ENCODE measurements around the gene DEXI. TPM values are rescaled to one million over a fixed set of nuclear protein-coding genes. Genes with fewer than 3 reads are reported as not detected.
A peak's percentile ranks its signal among the peaks of the same experiment; 100 is the strongest.

Gene DEXI
- total and polyA plus RNA-seq, 2 of the 13 experiments (the other 11 are each of a cell fraction or from before 2014, with no cell fraction given): 51.5 to 70.4 TPM

DNA sequence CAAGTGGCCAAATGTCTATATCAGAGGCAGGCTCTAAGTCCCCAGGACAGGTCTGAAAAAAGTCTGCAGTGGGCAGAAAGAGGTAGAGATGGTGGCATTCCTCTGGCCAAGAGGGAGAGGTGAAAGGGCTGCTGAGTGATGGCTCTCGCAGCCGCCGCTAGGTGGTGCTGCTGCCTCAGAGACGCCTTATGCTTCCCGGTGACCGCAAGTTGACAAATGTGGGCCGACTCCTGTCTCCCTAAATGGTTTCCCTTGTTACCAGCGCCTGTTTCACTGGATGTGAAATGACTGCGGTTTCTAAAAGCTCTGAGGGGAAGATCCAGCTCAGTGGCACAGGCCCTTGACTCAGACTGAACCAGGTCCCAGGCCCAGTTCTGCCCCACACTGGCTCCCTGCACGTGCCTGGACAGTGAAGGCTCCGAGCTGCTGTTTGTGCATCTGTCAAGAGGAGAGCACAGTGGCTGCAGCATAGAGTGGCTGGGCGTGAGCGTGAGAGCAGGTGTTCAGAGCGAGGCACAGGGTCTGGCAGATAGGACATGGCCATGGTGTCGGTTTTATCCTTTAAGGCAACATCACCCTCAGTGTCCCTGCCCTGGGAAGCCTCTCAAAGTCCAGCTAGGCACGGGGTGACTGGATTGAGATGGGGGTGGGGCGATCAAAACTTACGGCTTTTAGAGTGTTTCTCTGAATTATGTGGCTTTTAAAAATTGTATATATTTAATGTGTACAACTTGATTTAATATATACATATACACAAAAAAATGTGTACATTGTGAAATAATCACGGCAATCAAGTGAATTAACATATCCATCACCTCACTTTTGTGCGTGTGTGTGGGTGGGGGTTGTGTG is 22.0 kb upstream of the DEXI start (continued):
- TF ChIP-seq PRPF4 (IDR thresholded peaks at IDR 0.05; ENCODE audit: low read depth, low read length, poor library complexity, severe bottlenecking): no peak
- peak; percentile 36; the same call in 1 of the 2 replicates for TF ChIP-seq GATAD2A (CRISPR knock-in tag; IDR thresholded peaks at IDR 0.05)
- 0 out of 2 replicates have a peak, but pooled peaks have one; percentile 35 for TF ChIP-seq CEBPB (IDR thresholded peaks at IDR 0.05; ENCODE audit: borderline replicate concordance, low read depth, low read length)
- TF ChIP-seq, protein P1, sequence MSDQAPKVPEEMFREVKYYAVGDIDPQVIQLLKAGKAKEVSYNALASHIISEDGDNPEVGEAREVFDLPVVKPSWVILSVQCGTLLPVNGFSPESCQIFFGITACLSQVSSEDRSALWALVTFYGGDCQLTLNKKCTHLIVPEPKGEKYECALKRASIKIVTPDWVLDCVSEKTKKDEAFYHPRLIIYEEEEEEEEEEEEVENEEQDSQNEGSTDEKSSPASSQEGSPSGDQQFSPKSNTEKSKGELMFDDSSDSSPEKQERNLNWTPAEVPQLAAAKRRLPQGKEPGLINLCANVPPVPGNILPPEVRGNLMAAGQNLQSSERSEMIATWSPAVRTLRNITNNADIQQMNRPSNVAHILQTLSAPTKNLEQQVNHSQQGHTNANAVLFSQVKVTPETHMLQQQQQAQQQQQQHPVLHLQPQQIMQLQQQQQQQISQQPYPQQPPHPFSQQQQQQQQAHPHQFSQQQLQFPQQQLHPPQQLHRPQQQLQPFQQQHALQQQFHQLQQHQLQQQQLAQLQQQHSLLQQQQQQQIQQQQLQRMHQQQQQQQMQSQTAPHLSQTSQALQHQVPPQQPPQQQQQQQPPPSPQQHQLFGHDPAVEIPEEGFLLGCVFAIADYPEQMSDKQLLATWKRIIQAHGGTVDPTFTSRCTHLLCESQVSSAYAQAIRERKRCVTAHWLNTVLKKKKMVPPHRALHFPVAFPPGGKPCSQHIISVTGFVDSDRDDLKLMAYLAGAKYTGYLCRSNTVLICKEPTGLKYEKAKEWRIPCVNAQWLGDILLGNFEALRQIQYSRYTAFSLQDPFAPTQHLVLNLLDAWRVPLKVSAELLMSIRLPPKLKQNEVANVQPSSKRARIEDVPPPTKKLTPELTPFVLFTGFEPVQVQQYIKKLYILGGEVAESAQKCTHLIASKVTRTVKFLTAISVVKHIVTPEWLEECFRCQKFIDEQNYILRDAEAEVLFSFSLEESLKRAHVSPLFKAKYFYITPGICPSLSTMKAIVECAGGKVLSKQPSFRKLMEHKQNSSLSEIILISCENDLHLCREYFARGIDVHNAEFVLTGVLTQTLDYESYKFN (CRISPR knock-in tag; conservative IDR thresholded peaks at IDR 0.05): no peak
- peak; percentile 63; the same call in 1 of the 2 replicates for TF ChIP-seq ZNF557 (CRISPR knock-in tag; IDR thresholded peaks at IDR 0.05)
- TF ChIP-seq, protein P2, sequence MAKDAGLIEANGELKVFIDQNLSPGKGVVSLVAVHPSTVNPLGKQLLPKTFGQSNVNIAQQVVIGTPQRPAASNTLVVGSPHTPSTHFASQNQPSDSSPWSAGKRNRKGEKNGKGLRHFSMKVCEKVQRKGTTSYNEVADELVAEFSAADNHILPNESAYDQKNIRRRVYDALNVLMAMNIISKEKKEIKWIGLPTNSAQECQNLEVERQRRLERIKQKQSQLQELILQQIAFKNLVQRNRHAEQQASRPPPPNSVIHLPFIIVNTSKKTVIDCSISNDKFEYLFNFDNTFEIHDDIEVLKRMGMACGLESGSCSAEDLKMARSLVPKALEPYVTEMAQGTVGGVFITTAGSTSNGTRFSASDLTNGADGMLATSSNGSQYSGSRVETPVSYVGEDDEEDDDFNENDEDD (CRISPR knock-in tag; IDR thresholded peaks at IDR 0.05; ENCODE audit: borderline replicate concordance): no peak
- no peak for TF ChIP-seq ZNF564 (CRISPR knock-in tag; IDR thresholded peaks at IDR 0.05)
- TF ChIP-seq, protein P3, sequence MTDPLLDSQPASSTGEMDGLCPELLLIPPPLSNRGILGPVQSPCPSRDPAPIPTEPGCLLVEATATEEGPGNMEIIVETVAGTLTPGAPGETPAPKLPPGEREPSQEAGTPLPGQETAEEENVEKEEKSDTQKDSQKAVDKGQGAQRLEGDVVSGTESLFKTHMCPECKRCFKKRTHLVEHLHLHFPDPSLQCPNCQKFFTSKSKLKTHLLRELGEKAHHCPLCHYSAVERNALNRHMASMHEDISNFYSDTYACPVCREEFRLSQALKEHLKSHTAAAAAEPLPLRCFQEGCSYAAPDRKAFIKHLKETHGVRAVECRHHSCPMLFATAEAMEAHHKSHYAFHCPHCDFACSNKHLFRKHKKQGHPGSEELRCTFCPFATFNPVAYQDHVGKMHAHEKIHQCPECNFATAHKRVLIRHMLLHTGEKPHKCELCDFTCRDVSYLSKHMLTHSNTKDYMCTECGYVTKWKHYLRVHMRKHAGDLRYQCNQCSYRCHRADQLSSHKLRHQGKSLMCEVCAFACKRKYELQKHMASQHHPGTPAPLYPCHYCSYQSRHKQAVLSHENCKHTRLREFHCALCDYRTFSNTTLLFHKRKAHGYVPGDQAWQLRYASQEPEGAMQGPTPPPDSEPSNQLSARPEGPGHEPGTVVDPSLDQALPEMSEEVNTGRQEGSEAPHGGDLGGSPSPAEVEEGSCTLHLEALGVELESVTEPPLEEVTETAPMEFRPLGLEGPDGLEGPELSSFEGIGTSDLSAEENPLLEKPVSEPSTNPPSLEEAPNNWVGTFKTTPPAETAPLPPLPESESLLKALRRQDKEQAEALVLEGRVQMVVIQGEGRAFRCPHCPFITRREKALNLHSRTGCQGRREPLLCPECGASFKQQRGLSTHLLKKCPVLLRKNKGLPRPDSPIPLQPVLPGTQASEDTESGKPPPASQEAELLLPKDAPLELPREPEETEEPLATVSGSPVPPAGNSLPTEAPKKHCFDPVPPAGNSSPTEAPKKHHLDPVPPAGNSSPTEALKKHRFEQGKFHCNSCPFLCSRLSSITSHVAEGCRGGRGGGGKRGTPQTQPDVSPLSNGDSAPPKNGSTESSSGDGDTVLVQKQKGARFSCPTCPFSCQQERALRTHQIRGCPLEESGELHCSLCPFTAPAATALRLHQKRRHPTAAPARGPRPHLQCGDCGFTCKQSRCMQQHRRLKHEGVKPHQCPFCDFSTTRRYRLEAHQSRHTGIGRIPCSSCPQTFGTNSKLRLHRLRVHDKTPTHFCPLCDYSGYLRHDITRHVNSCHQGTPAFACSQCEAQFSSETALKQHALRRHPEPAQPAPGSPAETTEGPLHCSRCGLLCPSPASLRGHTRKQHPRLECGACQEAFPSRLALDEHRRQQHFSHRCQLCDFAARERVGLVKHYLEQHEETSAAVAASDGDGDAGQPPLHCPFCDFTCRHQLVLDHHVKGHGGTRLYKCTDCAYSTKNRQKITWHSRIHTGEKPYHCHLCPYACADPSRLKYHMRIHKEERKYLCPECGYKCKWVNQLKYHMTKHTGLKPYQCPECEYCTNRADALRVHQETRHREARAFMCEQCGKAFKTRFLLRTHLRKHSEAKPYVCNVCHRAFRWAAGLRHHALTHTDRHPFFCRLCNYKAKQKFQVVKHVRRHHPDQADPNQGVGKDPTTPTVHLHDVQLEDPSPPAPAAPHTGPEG (CRISPR knock-in tag; IDR thresholded peaks at IDR 0.05): no peak
- no peak for TF ChIP-seq ZNF589 (CRISPR knock-in tag; conservative IDR thresholded peaks at IDR 0.05)
